Measurements from ENCODE around the gene LTBP1. TPM values are rescaled to one million over a fixed set of nuclear protein-coding genes. Genes with fewer than 3 reads are reported as not detected.

The LTBP1 gene
- total RNA-seq, 1 experiment from 2014 or later = 28.5 TPM

DNA sequence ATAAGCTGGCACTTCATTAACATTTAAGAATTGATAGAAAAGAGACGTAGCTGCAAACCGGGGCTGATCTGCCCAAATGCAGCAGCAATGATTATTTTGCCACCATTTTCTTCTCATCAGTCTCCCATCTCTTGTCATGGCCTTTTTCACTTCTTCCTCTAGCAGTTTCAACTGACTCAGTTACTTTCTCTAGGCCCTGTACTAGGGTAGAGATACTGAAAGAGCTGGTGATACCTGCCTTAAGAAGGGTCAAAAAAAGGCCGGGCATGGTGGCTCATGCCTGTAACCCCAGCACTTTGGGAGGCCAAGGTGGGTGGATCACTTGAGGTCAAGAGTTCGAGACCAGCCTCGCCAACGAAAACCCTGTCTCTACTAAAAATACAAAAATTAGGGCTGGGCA, 127.4 kb downstream of the LTBP1 start:
- Histone ChIP-seq H4K5ac (ENCODE audit: insufficient read length, low read depth, low read length) (no peak overlapping the region), H3K79me2 (ENCODE audit: insufficient read depth, low read length) (no peaks in the 10 kb centered on the region; the same call in 1 of the 2 replicates), H3K79me1 (ENCODE audit: insufficient read depth, low read depth, low read length, poor library complexity, severe bottlenecking) (no peaks in the 10 kb centered on the region), H4K8ac (replicated peaks; ENCODE audit: insufficient read length, low read depth, low read length) (no peak overlapping the region), H3K4me1 (ENCODE audit: insufficient read depth, low read length) (no peaks in the 10 kb centered on the region), H3K4me2 (ENCODE audit: insufficient read depth, insufficient read length, low read length) (no peak overlapping the region), H3K23ac (ENCODE audit: insufficient read length, low read depth, low read length) (no peak overlapping the region), H3K14ac (ENCODE audit: insufficient read depth, low read length) (no peak overlapping the region), H2BK20ac (ENCODE audit: low read depth, low read length, poor library complexity, severe bottlenecking) (no peak overlapping the region), H2BK15ac (ENCODE audit: low read depth, low read length) (no peak overlapping the region), H3K4ac (ENCODE audit: low read depth, low read length) (no peak overlapping the region), H2AFZ (ENCODE audit: low read length) (no peak overlapping the region), H3K9ac (ENCODE audit: extremely low read depth, insufficient read length, low read length) (no peak overlapping the region), H3T11ph (ENCODE audit: low read length) (no peak overlapping the region), H3K23me2 (ENCODE audit: insufficient read length, low read depth, low read length, poor library complexity, severe bottlenecking) (no peaks in the 10 kb centered on the region), H2AK5ac (ENCODE audit: insufficient read length, low read length) (no peak overlapping the region), H4K20me1 (ENCODE audit: control insufficient read depth, insufficient read depth, insufficient read length) (no peaks in the 10 kb centered on the region), H3K27ac (ENCODE audit: insufficient read length, low read depth, low read length) (no peak overlapping the region), H2BK12ac (ENCODE audit: insufficient read length, low read depth, low read length) (no peak overlapping the region), H2BK5ac (ENCODE audit: insufficient read length, low read length) (no peak overlapping the region), H3K9me3 (ENCODE audit: control insufficient read depth, low read depth, low read length) (no peaks in the 10 kb centered on the region), H2BK120ac (ENCODE audit: low read depth, low read length, poor library complexity, severe bottlenecking) (no peak overlapping the region), H3K27me3 (ENCODE audit: insufficient read depth, low read length) (no peaks in the 10 kb centered on the region), H3K18ac (ENCODE audit: insufficient read length, low read depth, low read length) (no peak overlapping the region), H3K56ac (ENCODE audit: insufficient read length, low read depth, low read length) (no peak overlapping the region), H4K91ac (ENCODE audit: insufficient read length, low read depth, low read length) (no peak overlapping the region)
- Mint-ChIP-seq H3K4me1 (no peaks in the 10 kb centered on the region), H3K27me3 (ENCODE audit: low read depth) (no peaks in the 10 kb centered on the region), H3K4me3 (no peak overlapping the region), H3K36me3 (ENCODE audit: insufficient read depth in 1 of 3, low read depth in 3 of 3) (no peaks in the 10 kb centered on the region; a peak in 1 of 7 replicates), H3K27ac (no peak overlapping the region; a peak in 1 of 7 replicates), H3K9me3 (no peaks in the 10 kb centered on the region)
- no peak for DNase-seq
- TF ChIP-seq, protein P1, sequence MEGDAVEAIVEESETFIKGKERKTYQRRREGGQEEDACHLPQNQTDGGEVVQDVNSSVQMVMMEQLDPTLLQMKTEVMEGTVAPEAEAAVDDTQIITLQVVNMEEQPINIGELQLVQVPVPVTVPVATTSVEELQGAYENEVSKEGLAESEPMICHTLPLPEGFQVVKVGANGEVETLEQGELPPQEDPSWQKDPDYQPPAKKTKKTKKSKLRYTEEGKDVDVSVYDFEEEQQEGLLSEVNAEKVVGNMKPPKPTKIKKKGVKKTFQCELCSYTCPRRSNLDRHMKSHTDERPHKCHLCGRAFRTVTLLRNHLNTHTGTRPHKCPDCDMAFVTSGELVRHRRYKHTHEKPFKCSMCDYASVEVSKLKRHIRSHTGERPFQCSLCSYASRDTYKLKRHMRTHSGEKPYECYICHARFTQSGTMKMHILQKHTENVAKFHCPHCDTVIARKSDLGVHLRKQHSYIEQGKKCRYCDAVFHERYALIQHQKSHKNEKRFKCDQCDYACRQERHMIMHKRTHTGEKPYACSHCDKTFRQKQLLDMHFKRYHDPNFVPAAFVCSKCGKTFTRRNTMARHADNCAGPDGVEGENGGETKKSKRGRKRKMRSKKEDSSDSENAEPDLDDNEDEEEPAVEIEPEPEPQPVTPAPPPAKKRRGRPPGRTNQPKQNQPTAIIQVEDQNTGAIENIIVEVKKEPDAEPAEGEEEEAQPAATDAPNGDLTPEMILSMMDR (conservative IDR thresholded peaks at IDR 0.05) = no peak
- no CpG with 5 or more reads among the region's 6 CpGs for WGBS (ENCODE audit: extremely low coverage, insufficient read length, low lambda C conversion rate)
